Mesodermal cell (in vitro differentiated cells): ENCODE measurements around the gene MCC.

Experiments
- H3K27ac ChIP-seq: 2 replicates; pipeline ENCODE4 v1.7.0; 2013; ENCODE audit warnings: mild to moderate bottlenecking, low read depth, low read length, moderate library complexity; ENCODE audit not compliant: severe bottlenecking
- H3K36me3 ChIP-seq: 2 replicates; pipeline ENCODE4 v1.7.1; 2013; ENCODE audit warnings: mild to moderate bottlenecking, low read length, moderate library complexity; ENCODE audit not compliant: control insufficient read depth, insufficient read depth
- H3K4me1 ChIP-seq: one replicate; pipeline ENCODE4 v1.7.1; 2013; ENCODE audit warnings: mild to moderate bottlenecking, low read length; ENCODE audit not compliant: insufficient read depth, control insufficient read depth, poor library complexity, severe bottlenecking
- H3K4me3 ChIP-seq: 2 replicates; pipeline ENCODE4 v1.7.0; 2013; ENCODE audit warnings: low read length, control low read depth, mild to moderate bottlenecking; ENCODE audit not compliant: insufficient read depth, poor library complexity, severe bottlenecking; ENCODE audit errors: extremely low read depth
- H3K9me3 ChIP-seq: 2 replicates; pipeline ENCODE4 v1.7.1; 2013; ENCODE audit warnings: mild to moderate bottlenecking, low read length, moderate library complexity; ENCODE audit not compliant: control insufficient read depth
- WGBS, 2 experiments: methylation state at CpG; one replicate each; pipeline ENCODE4 v1.1.5; 2013; ENCODE audit warnings: missing lambda C conversion rate in 2 of 2; ENCODE audit not compliant: insufficient coverage in 2 of 2; 5-methylcytosine and 5-hydroxymethylcytosine counted together

MCC gene

GRCh38 chr5:113115956-113116355, 372.3 kb downstream of the MCC start:
- Histone ChIP-seq H3K4me1 (peaks cover 11% of the 10 kb centered on the region), H3K36me3 (peaks cover 7% of the 10 kb centered on the region), H3K27ac (no peak overlapping the region), H3K9me3 (peaks cover 8% of the 10 kb centered on the region), H3K4me3 (no peak overlapping the region)
- 100% methylated on average over 1 of the region's 4 CpGs for WGBS, 2 experiments

GRCh38 chr5:113115061-113115460, 373.2 kb downstream of the MCC start:
- Histone ChIP-seq H3K9me3 (peaks cover 8% of the 10 kb centered on the region), H3K4me3 (no peak overlapping the region), H3K36me3 (peaks cover 7% of the 10 kb centered on the region), H3K27ac (no peak overlapping the region), H3K4me1 (peaks cover 11% of the 10 kb centered on the region)
- 72 to 90% methylated on average over 3 to 7 of the region's 8 CpGs for WGBS, 2 experiments

GRCh38 chr5:113114559-113114958, 373.7 kb downstream of the MCC start:
- Histone ChIP-seq H3K27ac (no peak overlapping the region), H3K4me3 (no peak overlapping the region), H3K36me3 (peaks cover 7% of the 10 kb centered on the region), H3K9me3 (peaks cover 8% of the 10 kb centered on the region), H3K4me1 (peaks cover 11% of the 10 kb centered on the region)
- WGBS, 2 experiments: 97 to 100% methylated on average over 4 to 6 of the region's 7 CpGs

- 94 to 100% methylated on average over 2 to 3 of the region's 3 CpGs for WGBS, 2 experiments
- Histone ChIP-seq H3K9me3 (peaks cover 8% of the 10 kb centered on the region), H3K4me3 (no peak overlapping the region), H3K36me3 (peaks cover 7% of the 10 kb centered on the region), H3K27ac (no peak overlapping the region), H3K4me1 (no peaks in the 10 kb centered on the region)
These were observed 375.8 kb downstream of the MCC start for GRCh38 chr5:113112435-113112834.

DNA sequence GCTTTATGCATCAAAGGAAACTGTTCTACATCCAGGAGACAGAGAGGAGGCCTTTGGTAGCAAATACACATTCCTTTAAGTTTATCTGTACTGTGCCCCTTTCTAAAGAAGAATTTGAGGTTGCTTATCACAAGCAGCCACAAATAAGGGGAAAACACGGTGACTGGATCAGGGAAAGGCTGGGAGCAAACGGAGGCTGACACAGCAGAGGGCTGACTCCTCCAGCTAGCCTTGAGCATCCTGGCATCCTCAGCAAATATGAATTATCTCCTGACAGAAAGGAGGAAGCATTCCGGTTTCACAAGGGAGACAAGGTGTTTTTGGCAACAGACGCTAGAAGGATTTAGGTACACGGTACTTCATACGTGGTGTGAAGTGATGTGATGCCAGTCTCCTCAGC, 378.1 kb downstream of the MCC start:
- H3K4me3 ChIP-seq: no peak overlapping the region
- H3K9me3 ChIP-seq: peaks cover 8% of the 10 kb centered on the region
- no peaks in the 10 kb centered on the region for H3K4me1 ChIP-seq
- 88 to 92% methylated on average over 4 to 6 of the region's 6 CpGs for WGBS, 2 experiments
- H3K36me3 ChIP-seq: peaks cover 7% of the 10 kb centered on the region
- H3K27ac ChIP-seq: no peak overlapping the region

DNA sequence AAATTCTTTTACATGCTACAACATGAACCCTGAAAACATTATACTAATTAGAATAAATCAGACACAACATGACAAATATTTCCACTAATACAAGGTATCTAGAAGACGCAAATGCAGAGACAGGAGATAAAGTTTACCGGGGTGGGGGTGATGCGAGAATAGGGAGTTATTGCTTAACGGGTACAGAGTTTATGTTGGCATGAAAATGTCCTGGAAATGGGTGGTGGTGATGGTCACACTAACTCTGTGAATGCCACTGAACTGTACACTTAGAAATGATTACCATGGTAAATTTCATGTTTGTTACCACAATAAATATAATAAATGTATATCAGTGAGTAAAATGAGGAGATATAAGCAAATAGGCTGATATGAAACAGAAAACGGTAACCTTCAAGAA, 378.9 kb downstream of the MCC start:
- peaks cover 2% of the 10 kb centered on the region for H3K9me3 ChIP-seq
- no peak overlapping the region for H3K27ac ChIP-seq
- H3K4me1 ChIP-seq: no peaks in the 10 kb centered on the region
- H3K4me3 ChIP-seq: no peak overlapping the region
- 94 to 100% methylated on average over 3 of the region's 5 CpGs for WGBS, 2 experiments
- peaks cover 3% of the 10 kb centered on the region for H3K36me3 ChIP-seq

DNA sequence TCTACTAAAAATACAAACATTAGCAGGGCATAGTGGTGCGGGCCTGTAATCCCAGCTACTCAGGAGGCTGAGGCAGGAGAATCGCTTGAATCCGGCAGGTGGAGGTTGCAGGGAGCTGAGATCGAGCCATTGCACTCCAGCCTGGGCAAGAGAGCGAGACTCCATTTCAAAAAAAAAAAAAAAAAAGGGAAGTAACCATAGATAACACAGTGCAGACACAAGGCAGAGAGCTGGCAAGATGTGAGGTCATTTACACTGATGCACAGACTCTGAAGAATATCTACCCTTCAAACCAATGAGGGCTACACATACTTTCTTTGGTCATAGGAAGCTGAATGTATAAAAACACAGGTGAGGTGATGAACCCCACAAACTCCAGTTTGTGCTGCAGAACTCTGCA, 379.8 kb downstream of the MCC start:
- H3K36me3 ChIP-seq: peaks cover 7% of the 10 kb centered on the region
- WGBS, 2 experiments: 81% methylated on average over 3 of the region's 5 CpGs; no CpG with 5 or more reads in 1 of the 2 experiments

GRCh38 chr5:113106821-113107220, 381.4 kb downstream of the MCC start:
- 80% methylated on average over 1 of the region's 2 CpGs; no CpG with 5 or more reads in 1 of the 2 experiments for WGBS, 2 experiments
- H3K4me1 ChIP-seq: no peaks in the 10 kb centered on the region
- H3K9me3 ChIP-seq: no peaks in the 10 kb centered on the region
- H3K27ac ChIP-seq: no peak overlapping the region
- no peak overlapping the region for H3K4me3 ChIP-seq
- H3K36me3 ChIP-seq: peaks cover 11% of the 10 kb centered on the region

More for the DNA sequence above, 379.8 kb downstream of the MCC start:
- Histone ChIP-seq H3K4me1 (no peaks in the 10 kb centered on the region), H3K4me3 (no peak overlapping the region), H3K9me3 (no peaks in the 10 kb centered on the region), H3K27ac (no peak overlapping the region)

DNA sequence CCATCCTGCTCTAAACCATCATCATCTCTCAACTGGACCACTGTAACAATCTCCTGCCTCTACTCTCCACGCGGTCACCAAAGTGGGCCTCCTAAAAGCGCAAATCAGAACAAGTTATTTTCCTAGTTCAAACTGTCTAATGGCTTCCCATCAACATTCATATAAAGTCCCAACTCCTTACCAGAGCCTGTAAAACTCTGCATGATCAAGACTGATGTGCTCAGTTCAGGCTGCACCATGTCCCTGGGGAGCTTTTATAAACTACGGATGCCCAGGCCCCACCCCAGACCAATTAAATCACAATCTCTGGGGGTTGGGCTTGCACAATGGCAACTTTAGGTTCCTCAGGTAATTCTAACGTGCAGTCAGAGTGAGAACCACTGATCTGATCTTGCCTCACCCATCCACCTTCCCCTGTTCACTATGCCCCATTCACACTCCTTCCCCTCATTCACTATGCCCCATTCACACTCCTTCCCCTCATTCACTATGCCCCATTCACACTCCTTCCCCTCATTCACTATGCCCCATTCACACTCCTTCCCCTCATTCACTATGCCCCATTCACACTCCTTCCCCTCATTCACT, 382.5 kb downstream of the MCC start:
- H3K9me3 ChIP-seq: no peaks in the 10 kb centered on the region
- H3K4me3 ChIP-seq: no peak overlapping the region
- H3K27ac ChIP-seq: no peak overlapping the region
- peaks cover 18% of the 10 kb centered on the region for H3K36me3 ChIP-seq
- 93 to 97% methylated on average over 5 of the region's 5 CpGs for WGBS, 2 experiments
- no peaks in the 10 kb centered on the region for H3K4me1 ChIP-seq

DNA sequence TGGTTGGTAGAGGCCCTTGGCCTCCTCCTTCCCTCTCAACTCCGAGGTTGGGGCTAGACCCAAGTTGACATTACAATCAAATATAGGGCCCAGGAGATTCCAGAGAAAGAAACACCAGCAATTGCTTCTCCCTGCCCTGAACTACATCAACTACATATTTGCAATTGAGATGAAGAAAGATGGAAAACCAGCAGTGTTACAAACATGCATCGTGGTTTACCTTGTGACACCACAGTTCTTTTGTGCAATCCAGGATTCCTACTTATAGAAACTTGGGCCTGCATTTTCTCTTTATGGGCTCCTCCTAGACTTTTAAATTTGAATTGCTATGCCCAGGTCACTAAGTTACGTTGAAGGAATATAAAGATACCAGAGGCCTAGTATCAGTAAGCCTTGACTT, 384.9 kb downstream of the MCC start:
- no peaks in the 10 kb centered on the region for H3K9me3 ChIP-seq

DNA sequence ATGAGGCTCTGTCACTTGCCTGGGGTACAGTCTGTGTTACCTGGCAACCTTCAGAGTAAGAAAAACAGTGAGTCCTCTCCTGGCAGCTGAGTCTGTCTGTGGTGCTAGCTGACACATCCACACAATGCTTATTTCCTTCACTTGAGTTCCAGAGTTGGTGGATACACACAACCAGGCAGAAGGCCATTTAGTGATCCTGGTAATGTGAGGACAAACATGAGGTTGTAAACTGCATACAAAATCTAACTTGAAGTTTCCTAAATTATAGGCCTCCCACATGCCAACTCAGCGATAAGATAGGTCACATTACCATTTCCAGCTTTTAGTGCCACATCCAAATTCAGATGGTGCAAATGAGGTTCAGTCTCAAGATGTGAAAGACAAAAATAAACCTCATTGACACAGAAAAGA, 386.1 kb downstream of the MCC start:
- no peak overlapping the region for H3K27ac ChIP-seq
- H3K4me3 ChIP-seq: no peak overlapping the region
- H3K9me3 ChIP-seq: no peaks in the 10 kb centered on the region
- H3K4me1 ChIP-seq: no peaks in the 10 kb centered on the region
- no CpG with 5 or more reads among the region's 1 CpG for WGBS, 2 experiments
- H3K36me3 ChIP-seq: peaks cover 23% of the 10 kb centered on the region

More for the DNA sequence above, 384.9 kb downstream of the MCC start:
- H3K4me3 ChIP-seq: no peak overlapping the region
- 91 to 100% methylated on average over 1 to 3 of the region's 3 CpGs for WGBS, 2 experiments
- H3K27ac ChIP-seq: no peak overlapping the region
- H3K36me3 ChIP-seq: peaks cover 23% of the 10 kb centered on the region
- no peaks in the 10 kb centered on the region for H3K4me1 ChIP-seq
